ENCODE measurements around the gene COL15A1. TPM values are rescaled to one million over a fixed set of nuclear protein-coding genes. Genes with fewer than 3 reads are reported as not detected.

COL15A1 gene
- total and polyA plus RNA-seq, 3 experiments from 2014 or later: 0.07 TPM; not detected in 2

GRCh38 chr9:98957826-98958225, 14.1 kb downstream of the COL15A1 start:
- peak overlapping the region in 1 of 8 donors; percentile 41 for H3K27ac Mint-ChIP-seq

GRCh38 chr9:98958271-98958984, 14.7 kb downstream of the COL15A1 start:
- Histone ChIP-seq H3K4me3 (ENCODE audit: low read length) (no peak overlapping the region), H3K4me1 (ENCODE audit: insufficient read depth, low read length) (no peaks in the 10 kb centered on the region), H3K36me3 (ENCODE audit: insufficient read depth, low read length) (no peaks in the 10 kb centered on the region), H3K27me3 (ENCODE audit: insufficient read depth, low read length, poor library complexity, severe bottlenecking) (no peaks in the 10 kb centered on the region), H3K27ac (ENCODE audit: low read depth, low read length) (no peak overlapping the region), H3K9me3 (ENCODE audit: low read length) (no peaks in the 10 kb centered on the region)
- no peak for DNase-seq
- no peak overlapping the region for H3K4me3 Mint-ChIP-seq
- H3K27ac Mint-ChIP-seq: peak overlapping the region in 1 of 8 donors; percentile 41
- peaks cover 2 to 9% (median 4%) of the 10 kb centered on the region in 5 donors for H3K9me3 Mint-ChIP-seq
- CTCF ChIA-PET: interaction anchor here (3.2 kb wide), 1 partner anchor 16 kb away, joined by 16 read pairs; no protein-coding TSS in a partner anchor
- H3K36me3 Mint-ChIP-seq: peaks cover 0 to 4% (median 3%) of the 10 kb centered on the region in 3 donors
- POLR2A ChIA-PET: no interaction called here
- H3K4me1 Mint-ChIP-seq: no peaks in the 10 kb centered on the region
- peaks cover 4 to 18% of the 10 kb centered on the region in 2 donors for H3K27me3 Mint-ChIP-seq

More at GRCh38 chr9:98957826-98958225, 14.1 kb downstream of the COL15A1 start:
- Histone ChIP-seq H3K4me1 (ENCODE audit: insufficient read depth, low read length) (no peaks in the 10 kb centered on the region), H3K27ac (ENCODE audit: low read depth, low read length) (no peak overlapping the region), H3K36me3 (ENCODE audit: insufficient read depth, low read length) (no peaks in the 10 kb centered on the region), H3K27me3 (ENCODE audit: insufficient read depth, low read length, poor library complexity, severe bottlenecking) (no peaks in the 10 kb centered on the region), H3K9me3 (ENCODE audit: low read length) (no peaks in the 10 kb centered on the region), H3K4me3 (ENCODE audit: low read length) (no peak overlapping the region)
- CTCF ChIA-PET: no interaction called here
- Mint-ChIP-seq H3K36me3 (peaks cover 0 to 4% (median 3%) of the 10 kb centered on the region in 3 donors), H3K9me3 (peaks cover 2 to 9% (median 4%) of the 10 kb centered on the region in 5 donors), H3K4me1 (no peaks in the 10 kb centered on the region), H3K4me3 (no peak overlapping the region), H3K27me3 (peaks cover 10 to 21% of the 10 kb centered on the region in 2 donors)
- POLR2A ChIA-PET: no interaction called here
- DNase-seq: no peak

GRCh38 chr9:98960409-98960808, 16.7 kb downstream of the COL15A1 start:
- Mint-ChIP-seq H3K4me1 (no peaks in the 10 kb centered on the region), H3K27me3 (peaks cover 4 to 18% of the 10 kb centered on the region in 2 donors), H3K27ac (no peak overlapping the region), H3K4me3 (no peak overlapping the region), H3K36me3 (peaks cover 0 to 4% (median 3%) of the 10 kb centered on the region in 3 donors), H3K9me3 (peaks cover 2 to 9% (median 4%) of the 10 kb centered on the region in 5 donors)
- Histone ChIP-seq H3K9me3 (ENCODE audit: low read length) (no peaks in the 10 kb centered on the region), H3K27me3 (ENCODE audit: insufficient read depth, low read length, poor library complexity, severe bottlenecking) (no peaks in the 10 kb centered on the region), H3K36me3 (ENCODE audit: insufficient read depth, low read length) (no peaks in the 10 kb centered on the region), H3K4me3 (ENCODE audit: low read length) (no peak overlapping the region), H3K27ac (ENCODE audit: low read depth, low read length) (no peak overlapping the region), H3K4me1 (ENCODE audit: insufficient read depth, low read length) (no peaks in the 10 kb centered on the region)
- CTCF ChIA-PET: interaction anchor here (3.2 kb wide), 1 partner anchor 14 kb away, joined by 16 read pairs; no protein-coding TSS in a partner anchor
- POLR2A ChIA-PET: no interaction called here
- no peak for DNase-seq

- H3K9me3 ChIP-seq (ENCODE audit: low read length): no peaks in the 10 kb centered on the region
- POLR2A ChIA-PET: no interaction called here
These were observed 17.9 kb downstream of the COL15A1 start for GRCh38 chr9:98961513-98962180.

GRCh38 chr9:98962181-98962560, 18.5 kb downstream of the COL15A1 start:
- Mint-ChIP-seq H3K4me3 (no peak overlapping the region), H3K36me3 (peaks cover 0 to 4% (median 3%) of the 10 kb centered on the region in 3 donors), H3K27me3 (peaks cover 4 to 10% of the 10 kb centered on the region in 2 donors), H3K27ac (no peak overlapping the region), H3K4me1 (no peaks in the 10 kb centered on the region), H3K9me3 (peaks cover 0 to 4% (median 2%) of the 10 kb centered on the region in 5 donors)
- H3K9me3 ChIP-seq (ENCODE audit: low read length): no peaks in the 10 kb centered on the region
- no peak overlapping the region for H3K27ac ChIP-seq (ENCODE audit: low read depth, low read length)
- POLR2A ChIA-PET: no interaction called here
- no peak for DNase-seq
- CTCF ChIA-PET: no interaction called here
- H3K4me1 ChIP-seq (ENCODE audit: insufficient read depth, low read length): no peaks in the 10 kb centered on the region
- H3K36me3 ChIP-seq (ENCODE audit: insufficient read depth, low read length): no peaks in the 10 kb centered on the region
- no peaks in the 10 kb centered on the region for H3K27me3 ChIP-seq (ENCODE audit: insufficient read depth, low read length, poor library complexity, severe bottlenecking)
- H3K4me3 ChIP-seq (ENCODE audit: low read length): no peak overlapping the region

More at GRCh38 chr9:98961513-98962180, 17.9 kb downstream of the COL15A1 start:
- Histone ChIP-seq H3K27ac (ENCODE audit: low read depth, low read length) (no peak overlapping the region), H3K27me3 (ENCODE audit: insufficient read depth, low read length, poor library complexity, severe bottlenecking) (no peaks in the 10 kb centered on the region), H3K4me3 (ENCODE audit: low read length) (no peak overlapping the region), H3K36me3 (ENCODE audit: insufficient read depth, low read length) (no peaks in the 10 kb centered on the region), H3K4me1 (ENCODE audit: insufficient read depth, low read length) (no peaks in the 10 kb centered on the region)
- H3K9me3 Mint-ChIP-seq: peaks cover 2 to 7% (median 4%) of the 10 kb centered on the region in 5 donors
- CTCF ChIA-PET: interaction anchor here (3.2 kb wide), 1 partner anchor 13 kb away, joined by 16 read pairs; no protein-coding TSS in a partner anchor
- no peaks in the 10 kb centered on the region for H3K4me1 Mint-ChIP-seq
- no peak overlapping the region for H3K4me3 Mint-ChIP-seq
- peaks cover 0 to 4% (median 3%) of the 10 kb centered on the region in 3 donors for H3K36me3 Mint-ChIP-seq
- no peak for DNase-seq
- H3K27me3 Mint-ChIP-seq: peaks cover 4 to 15% of the 10 kb centered on the region in 2 donors
- H3K27ac Mint-ChIP-seq: peak overlapping the region in 1 of 8 donors; percentile 8

- peaks cover 4 to 10% of the 10 kb centered on the region in 2 donors for H3K27me3 Mint-ChIP-seq
- no peak overlapping the region for H3K4me3 Mint-ChIP-seq
- no peak for DNase-seq
- CTCF ChIA-PET: no interaction called here
- no peaks in the 10 kb centered on the region for H3K9me3 ChIP-seq (ENCODE audit: low read length)
- no peaks in the 10 kb centered on the region for H3K4me1 Mint-ChIP-seq
- no peak overlapping the region for H3K27ac Mint-ChIP-seq
- H3K27ac ChIP-seq (ENCODE audit: low read depth, low read length): no peak overlapping the region
- H3K4me3 ChIP-seq (ENCODE audit: low read length): no peak overlapping the region
- peaks cover 0 to 4% (median 0%) of the 10 kb centered on the region in 3 donors for H3K36me3 Mint-ChIP-seq
- POLR2A ChIA-PET: no interaction called here
- H3K4me1 ChIP-seq (ENCODE audit: insufficient read depth, low read length): no peaks in the 10 kb centered on the region
- no peaks in the 10 kb centered on the region for H3K27me3 ChIP-seq (ENCODE audit: insufficient read depth, low read length, poor library complexity, severe bottlenecking)
- H3K9me3 Mint-ChIP-seq: peaks cover 0 to 2% (median 0%) of the 10 kb centered on the region in 5 donors
- no peaks in the 10 kb centered on the region for H3K36me3 ChIP-seq (ENCODE audit: insufficient read depth, low read length)
These were observed 19.2 kb downstream of the COL15A1 start for GRCh38 chr9:98962861-98963260.

- ChIA-PET CTCF (interaction anchor here (1.2 kb wide), 1 partner anchor 11 kb away, joined by 5 read pairs; no protein-coding TSS in a partner anchor), POLR2A (no interaction called here)
- Mint-ChIP-seq H3K4me1 (no peaks in the 10 kb centered on the region), H3K36me3 (peaks cover 0 to 4% (median 0%) of the 10 kb centered on the region in 3 donors), H3K4me3 (no peak overlapping the region), H3K27me3 (peaks cover 4 to 10% of the 10 kb centered on the region in 2 donors), H3K27ac (no peak overlapping the region), H3K9me3 (peaks cover 0 to 2% (median 0%) of the 10 kb centered on the region in 5 donors)
- Histone ChIP-seq H3K9me3 (ENCODE audit: low read length) (no peaks in the 10 kb centered on the region), H3K4me3 (ENCODE audit: low read length) (no peak overlapping the region), H3K36me3 (ENCODE audit: insufficient read depth, low read length) (no peaks in the 10 kb centered on the region), H3K27ac (ENCODE audit: low read depth, low read length) (no peak overlapping the region), H3K4me1 (ENCODE audit: insufficient read depth, low read length) (no peaks in the 10 kb centered on the region), H3K27me3 (ENCODE audit: insufficient read depth, low read length, poor library complexity, severe bottlenecking) (no peaks in the 10 kb centered on the region)
- no peak for DNase-seq
These were observed 20.5 kb downstream of the COL15A1 start for GRCh38 chr9:98964201-98964600.

- no peaks in the 10 kb centered on the region for H3K4me1 Mint-ChIP-seq
- Histone ChIP-seq H3K4me3 (ENCODE audit: low read length) (no peak overlapping the region), H3K9me3 (ENCODE audit: low read length) (no peaks in the 10 kb centered on the region), H3K36me3 (ENCODE audit: insufficient read depth, low read length) (no peaks in the 10 kb centered on the region), H3K4me1 (ENCODE audit: insufficient read depth, low read length) (no peaks in the 10 kb centered on the region), H3K27me3 (ENCODE audit: insufficient read depth, low read length, poor library complexity, severe bottlenecking) (no peaks in the 10 kb centered on the region), H3K27ac (ENCODE audit: low read depth, low read length) (no peak overlapping the region)
- H3K36me3 Mint-ChIP-seq: no peaks in the 10 kb centered on the region
- peaks cover 3 to 4% of the 10 kb centered on the region in 2 donors for H3K27me3 Mint-ChIP-seq
- DNase-seq: no peak
- ChIA-PET CTCF (interaction anchor here (1.0 to 1.2 kb wide), 2 partner anchors 10 to 174 kb away, joined by 3 to 5 read pairs; no protein-coding TSS in a partner anchor), POLR2A (no interaction called here)
- no peak overlapping the region for H3K4me3 Mint-ChIP-seq
- H3K9me3 Mint-ChIP-seq: no peaks in the 10 kb centered on the region
- no peak overlapping the region for H3K27ac Mint-ChIP-seq
These were observed 21.2 kb downstream of the COL15A1 start for GRCh38 chr9:98964911-98965336.
